Ureter (tissue), 1 donor: ENCODE results near the gene LSAMP. TPM values are rescaled to one million over a fixed set of nuclear protein-coding genes. Genes with fewer than 3 reads are reported as not detected.

Experiments used
- DNase-seq: peaks from one replicate; pipeline ENCODE4 v3.0.0-alpha.2; 2020; ENCODE audit warnings: low spot score
- total RNA-seq: library from RNA; stranded (reverse); gene quantifications from one replicate; pipeline ENCODE4 v1.2.4, GENCODE V29; 2023
- donor health status: DM: yes; HTN: yes; CAD: no.

LSAMP gene
- total RNA-seq, 1 donor from 2014 or later = 7.3 TPM

GRCh38 chr3:116018646-116019045 lies 426.6 kb downstream of the LSAMP start:
- DNase-seq = no peak

GRCh38 chr3:116015931-116016330 lies 429.4 kb downstream of the LSAMP start:
- no peak for DNase-seq

- no peak for DNase-seq
These were observed 438.3 kb downstream of the LSAMP start for GRCh38 chr3:116007000-116007399.

- DNase-seq = no peak
These were observed 439.9 kb downstream of the LSAMP start for GRCh38 chr3:116005404-116005803.

- no peak for DNase-seq
These were observed 443.1 kb downstream of the LSAMP start for GRCh38 chr3:116002235-116002634.

- no peak for DNase-seq
These were observed 444.1 kb downstream of the LSAMP start for GRCh38 chr3:116001151-116001621.

DNA sequence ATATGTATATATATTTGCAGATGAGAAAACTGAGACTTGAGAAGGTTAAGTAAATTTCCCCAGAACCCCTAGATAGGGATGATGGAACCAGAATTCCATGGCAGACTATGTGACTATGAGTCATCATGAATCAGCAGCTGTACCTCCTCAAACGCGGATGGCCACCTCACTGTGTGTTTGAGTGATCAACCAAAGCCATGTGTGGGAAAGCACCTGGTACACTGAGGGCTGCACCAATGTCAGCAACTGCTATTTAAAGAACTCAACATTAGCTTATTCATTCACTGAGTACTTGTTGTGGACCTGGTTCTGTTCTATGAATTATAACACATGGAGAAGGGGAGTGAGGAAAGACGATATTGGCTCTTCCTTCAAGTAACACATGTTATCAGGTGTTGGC lies 445.0 kb downstream of the LSAMP start:
- DNase-seq = no peak

GRCh38 chr3:115999613-116000012 lies 445.7 kb downstream of the LSAMP start:
- no peak for DNase-seq

DNA sequence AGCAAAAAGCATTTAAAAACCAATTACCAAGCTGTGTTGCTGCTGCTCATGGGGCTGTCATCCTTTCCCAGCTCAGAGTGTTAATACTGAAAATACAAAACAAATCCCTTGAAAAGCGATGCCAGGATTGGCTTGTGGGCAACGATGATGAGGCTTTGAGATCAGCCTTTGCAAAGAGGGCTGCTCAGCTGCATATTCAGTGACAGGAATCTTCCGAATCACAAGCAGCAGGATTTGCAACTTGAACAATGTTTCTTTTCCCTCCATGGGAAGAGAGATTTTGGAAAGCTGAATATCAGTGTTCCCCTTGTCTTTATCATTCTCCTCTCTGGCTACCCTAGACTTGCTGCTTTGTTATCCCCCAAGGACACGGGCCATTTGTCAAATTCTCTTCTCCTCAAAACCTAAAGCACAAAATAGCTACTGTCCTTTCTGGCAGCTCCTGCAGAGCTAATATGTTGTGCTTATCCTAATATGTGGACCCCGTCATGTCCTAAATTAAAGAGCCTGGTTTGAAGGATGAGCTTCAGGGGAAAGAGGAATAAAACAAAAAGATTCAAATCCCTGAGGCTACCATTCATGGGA lies 446.2 kb downstream of the LSAMP start:
- no peak for DNase-seq

DNA sequence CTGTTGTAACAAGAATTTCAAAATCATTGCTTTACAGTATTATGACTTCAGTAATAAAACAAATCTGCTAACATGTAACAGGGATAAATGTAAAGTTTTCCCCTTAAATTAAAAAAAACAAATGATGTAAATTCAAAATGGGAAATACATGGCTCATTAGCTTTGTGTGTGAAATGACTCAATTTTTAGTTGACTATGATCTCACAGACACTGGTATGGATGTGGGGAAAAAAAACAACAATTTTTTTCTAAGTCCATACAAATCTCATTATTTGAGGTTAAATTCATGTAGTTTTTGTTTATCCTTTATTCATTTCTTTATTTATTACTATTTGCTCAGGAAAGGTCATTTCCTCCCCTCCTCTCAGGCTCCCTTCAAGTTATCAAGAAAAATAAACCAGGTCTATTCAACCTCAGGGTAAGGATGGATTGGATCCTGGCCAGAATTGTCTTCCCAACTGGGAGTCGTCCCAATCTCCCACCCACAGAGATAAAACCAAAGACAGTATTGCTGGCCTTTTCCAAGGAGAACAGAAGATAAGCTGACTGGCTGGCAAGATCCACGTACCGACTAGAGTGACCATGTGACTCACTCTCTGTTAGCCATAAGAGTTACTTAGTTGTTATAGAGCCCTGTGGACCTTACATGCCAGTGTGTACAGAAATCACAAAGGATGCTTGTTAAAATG lies 448.7 kb downstream of the LSAMP start:
- DNase-seq = no peak

GRCh38 chr3:115990669-115991068 lies 454.6 kb downstream of the LSAMP start:
- no peak for DNase-seq

DNA sequence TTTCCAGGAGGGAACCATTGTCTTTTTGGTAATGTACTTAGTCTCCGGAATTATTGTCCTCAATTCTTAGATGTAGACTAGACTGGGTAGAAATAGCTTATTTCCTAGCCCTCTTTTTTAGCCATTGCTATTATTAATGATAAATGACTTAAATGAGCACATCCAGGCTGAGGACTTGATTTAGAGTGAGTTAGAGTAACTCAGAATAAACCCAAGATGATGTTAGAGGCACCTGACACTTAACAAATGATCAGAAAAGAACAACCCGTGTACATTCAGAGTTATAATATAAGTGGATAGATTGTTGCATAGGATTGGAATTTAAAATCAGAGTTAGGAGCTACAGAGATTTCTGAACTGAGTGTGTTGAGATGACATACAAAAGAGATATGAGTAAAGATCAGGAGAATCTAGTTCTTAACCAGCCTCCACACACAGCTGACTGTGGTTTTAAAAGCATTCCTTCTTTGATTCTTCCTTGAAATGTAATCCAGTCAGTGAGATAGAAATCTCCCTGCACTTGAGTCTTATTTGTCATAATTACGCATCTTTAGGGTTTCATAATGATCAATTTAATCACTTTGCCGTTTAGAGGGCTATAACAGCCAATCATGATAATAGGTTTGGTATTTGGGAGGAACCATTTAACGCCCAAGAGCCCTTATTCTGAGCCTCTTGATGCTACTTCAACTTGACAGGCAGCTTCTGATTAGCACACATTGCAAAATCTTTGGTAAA lies 455.4 kb downstream of the LSAMP start:
- DNase-seq = no peak

DNA sequence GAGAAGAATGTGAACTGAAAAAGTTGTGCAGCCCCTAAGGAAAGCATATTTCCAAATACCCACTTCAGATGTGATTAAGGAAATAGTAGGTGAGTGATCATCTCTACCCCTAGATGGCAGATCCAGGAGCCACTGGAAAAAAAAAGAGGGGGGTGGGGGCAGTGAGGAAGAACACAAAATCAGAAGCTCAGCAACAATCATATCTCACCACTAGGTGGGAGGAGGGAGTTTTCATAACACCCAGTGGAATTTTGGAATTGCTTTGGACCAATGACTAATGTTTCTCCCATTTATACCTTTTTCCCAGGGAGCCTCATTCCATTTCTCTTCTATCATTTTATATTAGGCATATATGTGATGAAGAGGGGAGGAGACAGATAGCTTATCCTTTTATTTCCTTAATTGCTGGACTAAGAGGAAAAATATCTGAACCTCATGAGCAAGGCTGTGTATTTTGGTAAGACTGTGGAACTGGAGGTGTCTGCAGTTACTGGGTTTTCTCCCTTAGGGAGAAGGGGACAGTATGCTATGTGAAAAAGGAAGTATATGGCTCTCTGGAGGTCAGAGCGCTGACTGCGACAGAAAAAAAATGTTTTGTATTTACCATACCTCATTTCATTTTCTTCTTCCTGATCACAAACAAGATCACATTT lies 458.6 kb downstream of the LSAMP start:
- DNase-seq = no peak

- DNase-seq = no peak
These were observed 462.7 kb downstream of the LSAMP start for GRCh38 chr3:115982629-115983028.

DNA sequence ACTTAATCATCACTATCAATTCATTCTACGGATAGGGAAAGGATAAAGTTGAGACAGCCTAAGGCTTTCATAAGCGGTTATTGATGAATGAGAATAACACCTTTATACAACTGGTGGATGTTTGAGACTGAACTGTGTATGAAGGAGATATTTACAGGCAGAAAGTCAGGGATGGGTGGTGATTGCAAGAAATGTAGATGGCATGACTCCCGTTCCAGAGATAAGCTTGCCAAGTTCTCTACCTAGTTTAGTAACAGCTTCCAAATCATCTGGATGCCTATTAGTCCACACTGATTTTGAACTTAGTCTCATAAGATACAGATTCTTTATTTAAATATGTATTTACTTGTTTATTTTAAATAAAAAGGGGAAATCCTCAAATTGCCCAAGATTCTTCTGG lies 463.2 kb downstream of the LSAMP start:
- DNase-seq = no peak

DNA sequence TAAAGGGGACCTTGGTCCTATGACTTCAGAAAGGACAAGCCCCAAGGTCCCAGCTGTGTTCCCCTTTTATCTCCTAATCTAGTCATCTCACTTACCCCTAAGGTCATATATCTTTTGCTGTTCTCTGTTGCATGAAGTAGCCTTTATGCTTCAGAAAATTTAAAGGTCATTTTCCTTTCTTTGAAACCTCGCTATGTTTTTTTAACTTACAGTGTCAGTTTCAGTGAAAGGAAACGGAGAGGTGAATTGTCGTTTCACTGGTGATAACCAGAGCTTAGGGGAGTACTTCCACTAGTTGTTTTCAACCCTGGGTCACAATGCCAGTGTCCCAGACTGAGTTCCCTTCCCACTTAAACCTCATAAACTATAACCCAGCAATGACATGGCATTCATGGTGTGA lies 464.6 kb downstream of the LSAMP start:
- DNase-seq = no peak

- no peak for DNase-seq
These were observed 467.4 kb downstream of the LSAMP start for GRCh38 chr3:115977866-115978265.

DNA sequence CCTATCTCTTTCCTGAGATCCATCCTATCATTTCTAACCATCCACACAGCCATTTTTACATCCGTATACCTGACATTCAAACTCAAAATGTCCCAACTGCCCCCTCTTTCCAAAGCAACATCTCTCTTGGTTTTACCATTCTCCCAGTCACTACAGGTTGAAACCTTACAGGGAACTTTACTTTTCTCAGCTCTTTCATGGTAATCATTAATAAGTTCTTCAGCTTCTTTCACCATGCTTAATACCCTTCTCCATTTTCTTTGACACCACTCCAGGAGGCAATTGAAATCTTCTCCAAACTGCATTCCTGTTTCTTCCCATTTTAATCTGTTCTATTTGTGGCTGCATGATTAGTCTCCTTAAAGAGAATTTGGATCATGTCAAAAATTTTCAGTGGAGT lies 469.5 kb downstream of the LSAMP start:
- DNase-seq = no peak

GRCh38 chr3:115975353-115975752 lies 469.9 kb downstream of the LSAMP start:
- no peak for DNase-seq

GRCh38 chr3:115974940-115975339 lies 470.3 kb downstream of the LSAMP start:
- DNase-seq = no peak

- no peak for DNase-seq
These were observed 476.4 kb downstream of the LSAMP start for GRCh38 chr3:115968871-115969270.

DNA sequence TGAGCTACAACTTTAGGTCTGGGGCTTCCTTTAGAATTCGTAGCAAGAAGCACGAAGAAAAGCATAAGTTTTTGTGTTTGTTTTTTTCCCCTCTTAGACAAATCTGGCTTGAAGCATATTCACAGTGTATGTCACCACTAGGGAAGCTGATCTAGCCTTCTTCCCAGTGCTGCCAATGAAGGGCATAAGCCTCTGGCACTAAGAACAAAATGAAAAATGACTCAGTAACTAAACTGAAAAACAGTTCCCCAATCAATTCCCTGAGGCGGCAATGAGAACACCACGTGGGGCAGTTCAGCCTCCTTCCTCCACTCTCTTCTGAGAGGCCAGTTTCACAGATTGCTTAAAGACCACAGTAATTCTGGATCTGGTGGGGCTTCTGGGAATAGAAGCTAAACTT lies 483.9 kb downstream of the LSAMP start:
- no peak for DNase-seq

DNA sequence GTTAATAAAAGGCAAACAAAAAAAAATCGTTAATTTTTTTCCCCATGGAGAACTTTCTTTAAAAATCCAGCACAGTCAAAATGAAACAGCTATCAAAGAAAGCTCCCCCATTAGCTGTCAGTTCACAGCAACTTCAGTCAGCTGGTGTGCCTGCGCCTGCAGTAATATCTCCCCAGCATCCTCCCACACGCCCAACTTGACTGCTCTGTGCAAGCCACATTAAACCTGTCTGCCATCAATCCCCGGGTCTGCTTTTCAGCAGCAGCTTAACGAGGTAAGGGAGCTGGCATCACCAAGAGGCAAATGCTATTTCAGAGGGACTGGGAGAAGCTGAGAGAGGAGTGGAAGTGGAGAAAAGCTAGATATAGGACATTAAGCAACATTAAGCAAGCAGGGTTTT lies 484.5 kb downstream of the LSAMP start:
- no peak for DNase-seq
